Gastrocnemius medialis (tissue), 4 donors: ENCODE measurements around the gene APLP2.

Experiments used
- POLR2A ChIP-seq, 2 donors: fragments of 450-650 bp; IDR thresholded peaks; one replicate each; pipeline ENCODE4 v1.6.1; 2017; ENCODE audit warnings: antibody characterized with exemption in 2 of 2, mild to moderate bottlenecking in 2 of 2, moderate library complexity in 2 of 2
- TF ChIP-seq, protein P1 (sequence below), 5 experiments: fragments of 450-650 bp in 3 of 5; fragments of 200-600 bp in 2 of 5; sonication (generic) in 2 of 5; IDR thresholded peaks in 4 of 5; conservative IDR thresholded peaks in 1 of 5; 1 replicate in 4 of 5; 2 replicates in 1 of 5; pipeline ENCODE4 v1.5.1; 2016 to 2019; ENCODE audit warnings: antibody characterized with exemption in 5 of 5, mild to moderate bottlenecking in 3 of 5, moderate library complexity in 3 of 5

- TF ChIP-seq POLR2A (IDR thresholded peaks at IDR 0.05): no peak
- TF ChIP-seq, protein P1, sequence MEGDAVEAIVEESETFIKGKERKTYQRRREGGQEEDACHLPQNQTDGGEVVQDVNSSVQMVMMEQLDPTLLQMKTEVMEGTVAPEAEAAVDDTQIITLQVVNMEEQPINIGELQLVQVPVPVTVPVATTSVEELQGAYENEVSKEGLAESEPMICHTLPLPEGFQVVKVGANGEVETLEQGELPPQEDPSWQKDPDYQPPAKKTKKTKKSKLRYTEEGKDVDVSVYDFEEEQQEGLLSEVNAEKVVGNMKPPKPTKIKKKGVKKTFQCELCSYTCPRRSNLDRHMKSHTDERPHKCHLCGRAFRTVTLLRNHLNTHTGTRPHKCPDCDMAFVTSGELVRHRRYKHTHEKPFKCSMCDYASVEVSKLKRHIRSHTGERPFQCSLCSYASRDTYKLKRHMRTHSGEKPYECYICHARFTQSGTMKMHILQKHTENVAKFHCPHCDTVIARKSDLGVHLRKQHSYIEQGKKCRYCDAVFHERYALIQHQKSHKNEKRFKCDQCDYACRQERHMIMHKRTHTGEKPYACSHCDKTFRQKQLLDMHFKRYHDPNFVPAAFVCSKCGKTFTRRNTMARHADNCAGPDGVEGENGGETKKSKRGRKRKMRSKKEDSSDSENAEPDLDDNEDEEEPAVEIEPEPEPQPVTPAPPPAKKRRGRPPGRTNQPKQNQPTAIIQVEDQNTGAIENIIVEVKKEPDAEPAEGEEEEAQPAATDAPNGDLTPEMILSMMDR (IDR thresholded peaks at IDR 0.05 in 4 of 5, conservative IDR thresholded peaks at IDR 0.05 in 1 of 5): no peak
Measured at GRCh38 chr11:130161441-130162145, 91.9 kb downstream of the APLP2 start.
